ENCODE measurements around the gene SH3RF2.

The SH3RF2 gene

DNA sequence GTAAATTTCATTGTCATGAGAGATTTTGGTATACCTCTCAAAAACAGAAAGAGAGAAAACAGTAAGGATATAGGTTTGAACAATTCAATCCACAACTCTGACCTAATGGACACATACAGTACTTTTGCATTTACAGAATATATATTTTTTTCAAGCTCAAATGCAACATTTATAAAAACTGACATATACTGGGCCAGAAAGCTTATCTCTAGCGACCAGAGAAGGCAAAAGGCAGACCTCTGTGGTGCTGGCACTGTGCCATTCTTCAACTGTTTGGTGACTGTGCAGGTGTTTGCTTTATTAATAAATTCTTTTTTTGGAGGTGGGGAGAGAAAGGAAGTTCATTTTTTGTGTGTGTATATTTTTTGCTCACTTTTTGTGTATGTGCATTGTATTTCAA lies 175.0 kb downstream of the SH3RF2 start (continued):
- TF ChIP-seq SP7 (tag by site-specific recombination; IDR thresholded peaks at IDR 0.05) (no peak), ZNF394 (tag by site-specific recombination; IDR thresholded peaks at IDR 0.05; ENCODE audit: borderline replicate concordance) (no peak), ZSCAN16 (tag by site-specific recombination; IDR thresholded peaks at IDR 0.05) (no peak), SCRT1 (tag by site-specific recombination; IDR thresholded peaks at IDR 0.05; ENCODE audit: borderline replicate concordance) (no peak), ZNF544 (tag by site-specific recombination; IDR thresholded peaks at IDR 0.05) (no peak), KLF16 (tag by site-specific recombination; IDR thresholded peaks at IDR 0.05) (no peak), REPIN1 (tag by site-specific recombination; IDR thresholded peaks at IDR 0.05; ENCODE audit: low read depth) (no peak)

DNA sequence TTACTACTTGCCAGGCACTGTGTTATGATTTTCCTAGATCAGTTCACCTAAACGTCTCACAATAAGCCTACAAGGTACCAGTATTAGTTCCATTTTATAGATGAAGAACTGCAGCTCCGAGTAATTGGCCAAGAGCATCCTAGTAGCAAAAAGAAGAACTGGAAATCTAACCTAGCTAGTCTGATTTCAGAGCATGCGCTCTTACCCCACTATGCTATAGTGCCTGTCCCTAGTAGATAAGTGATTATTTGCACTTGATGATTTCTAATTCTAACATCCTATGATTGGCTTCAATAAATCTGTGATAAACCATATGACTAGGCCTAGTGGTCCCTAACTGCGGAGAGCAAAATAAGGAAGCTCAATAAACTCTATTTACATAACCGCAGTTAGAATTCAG lies 176.1 kb downstream of the SH3RF2 start:
- Histone ChIP-seq H3K4me3 (ENCODE audit: low read depth, low read length) (no peak overlapping the region), H3K4me1 (ENCODE audit: control insufficient read depth, insufficient read depth, low read length) (no peaks in the 10 kb centered on the region), H3K9me3 (ENCODE audit: control insufficient read depth, insufficient read depth, low read depth, low read length) (no peaks in the 10 kb centered on the region), H3K27ac (ENCODE audit: extremely low read depth, low read depth, low read length) (no peak overlapping the region), H3K36me3 (ENCODE audit: control insufficient read depth in 2 of 2, insufficient read depth in 1 of 2, low read length in 2 of 2) (peaks cover 27 to 45% of the 10 kb centered on the region in 2 experiments)
- ChIA-PET CTCF (interaction anchor here (0.7 to 1.3 kb wide), 3 partner anchors 48 to 819 kb away, joined by 3 to 6 read pairs (median 4); no protein-coding TSS in a partner anchor), POLR2A (no interaction called here)
- TF ChIP-seq ZNF549 (tag by site-specific recombination; IDR thresholded peaks at IDR 0.05) (no peak), ZNF501 (tag by site-specific recombination; IDR thresholded peaks at IDR 0.05) (no peak), MZF1 (tag by site-specific recombination; IDR thresholded peaks at IDR 0.05; ENCODE audit: borderline replicate concordance) (no peak), SCRT2 (tag by site-specific recombination; IDR thresholded peaks at IDR 0.05) (no peak), ZNF747 (tag by site-specific recombination; IDR thresholded peaks at IDR 0.05) (no peak), ZBTB7A (tag by site-specific recombination; IDR thresholded peaks at IDR 0.05; ENCODE audit: low read depth) (no peak), PRDM1 (tag by site-specific recombination; IDR thresholded peaks at IDR 0.05) (no peak), BCL11B (tag by site-specific recombination; IDR thresholded peaks at IDR 0.05; ENCODE audit: low read depth) (no peak), ZFHX2 (tag by site-specific recombination; conservative IDR thresholded peaks at IDR 0.05) (no peak), ZXDB (tag by site-specific recombination; IDR thresholded peaks at IDR 0.05) (no peak), ZNF16 (tag by site-specific recombination; IDR thresholded peaks at IDR 0.05; ENCODE audit: low read depth) (no peak), ZNF169 (tag by site-specific recombination; IDR thresholded peaks at IDR 0.05) (no peak), MYNN (tag by site-specific recombination; IDR thresholded peaks at IDR 0.05; ENCODE audit: borderline replicate concordance) (no peak)

All from HEK293 (cell line).